NCI-H2029 treated with DMSO at 0.1 percent for 48 hours (cell line): ENCODE measurements around the gene TMEM184A.

Source experiments
- DNase-seq: peaks from one replicate; lab custom pipeline; 2025; lab: John Stamatoyannopoulos, UW

The TMEM184A gene

GRCh38 chr7:1555813-1556543 lies at the start of gene TMEM184A:
Gene TMEM184A, minus strand, starts transcription at chr7:1556205. Its CDS starts 721 bp downstream, at chr7:1555484.
- DNase-seq = peak; percentile 82

GRCh38 chr7:1604383-1604782 lies 48.4 kb upstream of the TMEM184A start:
- DNase-seq = no peak

GRCh38 chr7:1603346-1604225 lies 47.6 kb upstream of the TMEM184A start:
- no peak for DNase-seq

- DNase-seq = no peak
Measured at GRCh38 chr7:1602386-1602785, 46.4 kb upstream of the TMEM184A start.

DNA sequence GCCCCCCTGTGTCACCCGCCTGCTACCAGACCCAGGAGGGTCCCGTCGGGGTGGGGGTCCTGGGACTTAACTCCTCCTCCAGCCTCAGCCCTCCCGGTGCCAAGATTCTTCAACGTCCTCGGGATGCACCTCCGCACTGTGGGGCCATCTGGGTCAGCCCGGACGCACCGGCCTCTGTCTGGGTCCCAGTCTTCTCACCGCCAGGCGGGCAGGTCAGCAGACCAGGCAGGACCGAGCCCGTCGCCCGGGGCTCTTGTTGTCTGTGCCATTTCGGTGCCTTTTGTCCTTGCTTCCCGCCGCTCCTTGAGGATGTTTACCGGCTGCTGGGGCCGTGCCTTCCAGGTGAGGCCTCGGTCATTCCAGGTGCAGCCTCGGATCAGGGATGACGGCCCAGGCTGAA lies 46.0 kb upstream of the TMEM184A start:
- DNase-seq = no peak

DNA sequence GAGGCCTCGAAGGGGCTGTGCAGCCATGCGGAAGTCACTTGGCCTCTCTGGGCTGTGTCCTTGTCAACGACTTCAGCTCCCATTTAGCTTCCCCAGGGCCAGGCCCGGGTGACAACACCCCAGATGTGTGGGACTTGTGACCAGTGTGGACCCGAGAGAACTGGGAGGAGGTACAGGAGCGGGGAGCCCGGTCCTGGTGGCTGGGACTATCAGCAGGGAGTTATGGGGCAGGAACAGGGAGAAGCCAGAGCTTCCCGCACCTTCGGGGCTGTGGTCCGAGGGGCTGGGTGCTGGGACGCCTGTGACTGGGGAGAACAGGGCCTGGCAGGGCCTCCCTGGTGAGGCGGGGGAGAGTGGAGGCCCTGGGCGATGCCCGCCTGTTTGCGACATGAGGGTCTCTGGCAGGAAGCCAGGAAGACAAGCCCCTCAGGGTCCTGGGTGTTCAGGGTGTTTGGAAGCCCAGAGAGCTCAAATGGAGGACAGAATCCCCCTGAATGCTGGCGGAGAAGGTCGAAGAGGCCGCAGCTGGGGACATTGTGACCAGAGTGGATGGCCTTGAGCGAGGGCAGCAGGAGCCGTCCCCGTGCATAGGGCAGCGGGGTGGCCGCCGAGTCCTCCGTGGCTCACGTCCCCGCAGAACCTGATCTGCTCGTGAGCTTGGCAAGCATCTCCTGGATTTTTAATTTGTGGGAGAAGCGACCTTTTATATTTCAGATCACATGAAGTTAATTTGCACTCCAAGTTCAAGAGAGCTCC lies 43.8 kb upstream of the TMEM184A start:
- DNase-seq = no peak

DNA sequence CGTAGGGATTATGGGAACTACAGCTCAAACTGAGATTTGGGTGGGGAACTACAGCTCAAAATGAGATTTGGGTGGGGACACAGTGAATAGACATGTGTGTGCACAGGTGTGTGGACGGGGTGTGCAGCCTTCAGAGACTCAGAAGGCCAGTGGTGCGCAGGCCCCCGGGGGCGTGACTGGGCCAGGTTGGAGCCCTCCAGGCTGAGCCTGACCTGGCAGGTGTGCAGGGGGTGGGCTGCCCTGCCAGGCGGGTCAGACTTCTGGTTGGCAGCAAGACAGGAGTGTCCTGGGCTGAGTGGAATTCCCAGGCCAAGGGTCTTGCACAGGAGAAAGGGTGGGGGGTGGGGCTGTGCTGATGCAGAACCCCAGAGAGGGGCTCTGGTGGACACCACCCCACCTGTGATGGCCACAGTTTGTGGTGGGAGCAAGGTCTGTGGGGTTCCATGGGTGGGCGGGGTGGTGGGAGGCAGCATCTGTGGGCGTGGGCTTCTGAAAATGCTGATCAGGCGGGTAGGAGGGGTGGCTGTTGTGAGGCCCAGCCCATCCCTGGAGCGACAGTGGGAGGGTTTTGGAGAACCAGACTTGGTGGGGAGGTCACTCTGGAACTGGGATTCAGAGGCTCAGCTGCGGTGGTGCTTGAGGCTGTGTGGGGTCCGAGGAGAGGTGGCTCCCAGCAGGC lies 43.1 kb upstream of the TMEM184A start:
- no peak for DNase-seq

DNA sequence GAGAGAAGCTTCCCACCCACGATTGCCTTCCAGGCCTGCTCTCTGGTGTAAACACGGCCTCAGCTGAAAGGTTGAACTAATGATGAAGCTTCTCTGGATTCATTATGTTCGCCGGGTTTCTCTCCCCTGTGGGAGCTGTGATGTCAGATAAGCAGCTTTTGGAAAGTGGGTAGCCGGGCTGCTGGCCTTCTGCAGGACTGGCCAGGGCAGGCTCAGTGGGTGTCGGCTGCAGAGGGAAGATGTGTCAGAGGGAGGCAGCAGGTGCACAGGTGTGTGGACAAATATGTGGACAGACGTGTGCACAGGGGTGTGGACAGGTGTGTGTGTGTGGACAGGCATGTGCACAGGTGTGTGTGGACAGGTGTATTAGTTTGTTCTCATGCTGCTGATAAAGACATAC lies 42.3 kb upstream of the TMEM184A start:
- no peak for DNase-seq

- DNase-seq = no peak
Measured at GRCh38 chr7:1597791-1598190, 41.8 kb upstream of the TMEM184A start.

- DNase-seq = no peak
Measured at GRCh38 chr7:1597066-1597760, 41.2 kb upstream of the TMEM184A start.

GRCh38 chr7:1596181-1597043 lies 40.4 kb upstream of the TMEM184A start:
- no peak for DNase-seq

DNA sequence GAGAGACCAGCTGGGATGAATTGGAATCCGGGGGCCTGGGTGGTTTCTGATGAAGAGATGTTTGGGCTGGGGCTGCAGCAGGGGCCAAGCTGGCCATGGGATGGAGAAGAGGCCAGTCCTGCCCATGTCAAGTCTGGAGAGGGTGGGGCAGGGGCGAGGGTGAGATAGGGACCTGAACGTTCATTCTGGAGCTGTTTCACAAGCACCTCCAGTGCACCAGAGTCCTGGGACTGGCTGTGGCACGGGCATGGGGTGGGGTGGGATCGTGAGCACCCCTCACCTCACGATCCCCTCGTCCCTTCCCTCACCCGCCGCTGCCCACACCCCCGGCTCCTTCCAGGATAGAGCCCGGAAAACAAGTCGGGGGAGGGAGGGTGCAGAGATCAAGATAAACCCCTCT lies 39.6 kb upstream of the TMEM184A start:
- DNase-seq = no peak

- DNase-seq = no peak
Measured at GRCh38 chr7:1595027-1595426, 39.0 kb upstream of the TMEM184A start.

DNA sequence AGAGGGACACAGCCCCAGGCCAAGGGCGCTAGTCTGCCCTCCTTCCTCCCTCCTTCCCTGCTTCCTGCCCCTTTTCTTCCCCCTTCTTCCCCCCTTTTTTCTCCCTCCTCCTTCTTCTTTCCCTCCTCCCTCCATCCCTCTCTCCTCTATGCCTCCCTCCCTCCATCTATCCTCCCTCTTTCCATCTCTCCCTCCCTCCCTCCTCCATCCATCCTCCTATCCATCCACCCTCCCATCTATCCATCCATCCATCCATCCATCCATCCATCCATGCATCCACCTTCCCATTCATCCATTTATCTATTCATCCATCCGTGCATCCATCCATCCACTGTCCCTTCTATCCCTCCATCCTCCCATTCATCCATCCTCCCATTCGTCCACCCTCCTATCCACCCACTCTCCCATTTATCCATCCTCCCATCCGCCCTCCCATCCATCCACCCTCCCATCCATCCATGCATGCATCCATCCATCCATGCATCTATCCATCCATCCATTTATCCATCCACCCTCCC lies 38.0 kb upstream of the TMEM184A start:
- no peak for DNase-seq

GRCh38 chr7:1593091-1593866 lies 37.3 kb upstream of the TMEM184A start:
- no peak for DNase-seq

DNA sequence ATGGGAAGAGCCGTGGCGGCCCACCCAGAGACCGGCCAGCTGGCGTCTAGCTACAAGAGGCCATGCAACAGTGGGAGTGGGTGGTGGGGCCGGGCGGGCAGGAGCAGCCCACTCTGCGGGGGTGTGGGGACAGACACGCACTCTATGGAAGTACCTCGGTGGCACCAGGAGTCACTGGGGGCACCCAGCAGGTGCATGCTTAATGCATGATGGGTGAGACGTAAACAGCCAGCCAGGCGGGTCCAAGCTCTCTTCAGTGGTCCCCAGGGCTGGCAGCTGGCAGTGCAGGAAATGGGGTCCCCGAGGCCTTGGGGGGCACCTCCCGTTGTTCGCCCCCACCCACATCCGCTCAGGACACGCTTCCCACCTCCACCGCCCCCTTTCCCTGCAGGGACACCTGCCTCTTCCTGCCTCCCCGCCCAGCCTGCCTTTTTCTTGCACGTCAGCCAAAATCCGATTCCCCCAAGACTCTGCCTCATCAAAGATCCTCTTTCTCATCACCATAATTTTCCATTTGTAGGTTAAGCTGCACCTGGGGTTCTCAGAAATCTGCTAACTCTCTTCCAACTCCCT lies 36.4 kb upstream of the TMEM184A start:
- DNase-seq = no peak

- no peak for DNase-seq
Measured at GRCh38 chr7:1591876-1592275, 35.9 kb upstream of the TMEM184A start.

GRCh38 chr7:1591396-1591795 lies 35.4 kb upstream of the TMEM184A start:
- no peak for DNase-seq

GRCh38 chr7:1590887-1591286 lies 34.9 kb upstream of the TMEM184A start:
- DNase-seq = no peak
